ENCODE data around the gene CDK10. TPM values are rescaled to one million over a fixed set of nuclear protein-coding genes. Genes with fewer than 3 reads are reported as not detected.

The CDK10 gene
- total and polyA plus RNA-seq, 10 of the 15 experiments (the other 5 are each of a cell fraction or from before 2014, with no cell fraction given) = 1.5 to 58.7 (median 36.0) TPM

GRCh38 chr16:89686520-89687091 lies at the start of gene CDK10 (continued):
- TF ChIP-seq ZBTB40 (IDR thresholded peaks at IDR 0.05; ENCODE audit: borderline replicate concordance) (peak; percentile 51; the same call in 1 of the 2 replicates), BMI1 (IDR thresholded peaks at IDR 0.05; ENCODE audit: borderline replicate concordance) (peak; percentile 94), SP1 (IDR thresholded peaks at IDR 0.05; ENCODE audit: low read depth, low read length) (peak; percentile 36), RUNX3 (IDR thresholded peaks at IDR 0.05; ENCODE audit: low read length) (no peak), FOXM1 (IDR thresholded peaks at IDR 0.05; ENCODE audit: low read depth, low read length) (no peak), MYB (IDR thresholded peaks at IDR 0.05; ENCODE audit: borderline replicate concordance, low read depth, low read length) (no peak), POLR2AphosphoS2 (IDR thresholded peaks at IDR 0.05; ENCODE audit: low read depth, low read length) (peak; percentile 84; the same call in 1 of the 2 replicates), TCF12 (IDR thresholded peaks at IDR 0.05; ENCODE audit: low read depth, low read length) (0 out of 2 replicates have a peak, but pooled peaks have one; percentile 18), NRF1 (conservative IDR thresholded peaks at IDR 0.05; ENCODE audit: low read depth, low read length) (peak; percentile 77), ZNF24 (IDR thresholded peaks at IDR 0.05) (no peak), TCF3 (IDR thresholded peaks at IDR 0.05; ENCODE audit: borderline replicate concordance, insufficient read depth, low read depth, low read length) (no peak), ZBED1 (IDR thresholded peaks at IDR 0.05; ENCODE audit: borderline replicate concordance) (no peak), E4F1 (IDR thresholded peaks at IDR 0.05; ENCODE audit: borderline replicate concordance, partially characterized antibody) (peak; percentile 92), FOXK2 (IDR thresholded peaks at IDR 0.05) (no peak), ZZZ3 (IDR thresholded peaks at IDR 0.05; ENCODE audit: control insufficient read depth, insufficient read length, low read depth) (no peak), MXI1 (IDR thresholded peaks at IDR 0.05; ENCODE audit: low read depth, low read length) (peak; percentile 87), PBX3 (IDR thresholded peaks at IDR 0.05; ENCODE audit: insufficient replicate concordance, low read depth, low read length) (no peak), CBFB (IDR thresholded peaks at IDR 0.05; ENCODE audit: low read depth) (0 out of 2 replicates have a peak, but pooled peaks have one; percentile 44), PAX5 (IDR thresholded peaks at IDR 0.05; ENCODE audit: borderline replicate concordance, low read depth, low read length) (no peak), CREM (IDR thresholded peaks at IDR 0.05; ENCODE audit: low read depth) (no peak), E2F4 (IDR thresholded peaks at IDR 0.05; ENCODE audit: low read depth, low read length) (0 out of 2 replicates have a peak, but pooled peaks have one; percentile 51), RB1 (IDR thresholded peaks at IDR 0.05; ENCODE audit: borderline replicate concordance) (peak; percentile 94; the same call in 1 of the 2 replicates), SREBF1 (IDR thresholded peaks at IDR 0.05; ENCODE audit: low read length) (no peak)
